DOHH2 (cell line): ENCODE results near the gene TCEANC.
"Not testable (repeated sequence)": the region's sequence is repeated elsewhere in the genome, so short reads cannot be mapped to it uniquely, and the experiment has no call there.

Source experiments
- H3F3A ChIP-seq: fragments of 200-600 bp; sonication (generic), shearing (Covaris generic); 2 replicates; pipeline ENCODE4 v1.6.0; 2016; ENCODE audit warnings: antibody characterized with exemption, mild to moderate bottlenecking; ENCODE audit not compliant: control insufficient read depth, insufficient read depth
- H3K27ac ChIP-seq: fragments of 200-600 bp; sonication (generic); 2 replicates; pipeline ENCODE4 v1.5.1; 2014; ENCODE audit warnings: low read depth, mild to moderate bottlenecking, low read length, moderate library complexity
- H3K27me3 ChIP-seq: fragments of 200-600 bp; sonication (generic); 2 replicates; pipeline ENCODE4 v1.6.1; 2014; ENCODE audit warnings: mild to moderate bottlenecking, low read length, mixed read lengths; ENCODE audit not compliant: control insufficient read depth
- H3K36me3 ChIP-seq: fragments of 200-600 bp; sonication (generic); 2 replicates; pipeline ENCODE4 v1.6.1; 2014; ENCODE audit warnings: mild to moderate bottlenecking, low read length, moderate library complexity, mixed read lengths; ENCODE audit not compliant: control insufficient read depth
- H3K4me1 ChIP-seq: fragments of 200-600 bp; sonication (generic); 2 replicates; pipeline ENCODE4 v1.6.1; 2014; ENCODE audit warnings: mild to moderate bottlenecking, low read length, mixed read lengths; ENCODE audit not compliant: control insufficient read depth
- H3K4me2 ChIP-seq: fragments of 200-600 bp; sonication (generic); 2 replicates; pipeline ENCODE4 v1.6.0; 2014; ENCODE audit warnings: mild to moderate bottlenecking, low read length, moderate library complexity
- H3K4me3 ChIP-seq: fragments of 200-600 bp; sonication (generic); 2 replicates; pipeline ENCODE4 v1.5.1; 2014; ENCODE audit warnings: mild to moderate bottlenecking, low read length, mixed read lengths
- H3K79me2 ChIP-seq: fragments of 200-600 bp; sonication (generic); 2 replicates; pipeline ENCODE4 v1.6.1; 2014; ENCODE audit warnings: mild to moderate bottlenecking, low read length, mixed read lengths; ENCODE audit not compliant: control insufficient read depth
- H3K9me2 ChIP-seq: fragments of 200-600 bp; sonication (generic); replicated peaks from 2 replicates; pipeline ENCODE4 v1.6.1; 2014; ENCODE audit warnings: mild to moderate bottlenecking, low read length, mixed read lengths; ENCODE audit not compliant: control insufficient read depth
- H3K9me3 ChIP-seq: fragments of 200-600 bp; sonication (generic); 2 replicates; pipeline ENCODE4 v1.6.1; 2014; ENCODE audit warnings: antibody characterized with exemption, low read length, mixed read lengths; ENCODE audit not compliant: control insufficient read depth, insufficient read depth
- H4K20me1 ChIP-seq: fragments of 200-600 bp; sonication (generic); 2 replicates; pipeline ENCODE4 v1.6.0; 2014; ENCODE audit warnings: low read depth, mild to moderate bottlenecking, antibody characterized with exemption, low read length, moderate library complexity; ENCODE audit not compliant: control insufficient read depth, insufficient read depth
- CTCF ChIP-seq: fragments of 200-600 bp; sonication (generic); IDR thresholded peaks from one replicate; pipeline ENCODE4 v1.5.1; 2014; ENCODE audit warnings: antibody characterized with exemption, mild to moderate bottlenecking, low read depth, low read length; ENCODE audit not compliant: poor library complexity, severe bottlenecking
- EZH2phosphoT487 ChIP-seq: fragments of 200-600 bp; sonication (generic); IDR thresholded peaks from 2 replicates; pipeline ENCODE4 v1.6.1; 2017; ENCODE audit warnings: borderline replicate concordance, mild to moderate bottlenecking, antibody characterized with exemption, low read length, moderate library complexity, mixed read lengths

Gene TCEANC

GRCh38 chrX:13647709-13648212 lies 5.2 kb upstream of the TCEANC start:
- Histone ChIP-seq H3K9me2 (no peaks in the 10 kb centered on the region), H3K27me3 (no peaks in the 10 kb centered on the region), H3K27ac (no peak overlapping the region), H3K4me2 (no peak overlapping the region), H3K4me1 (peaks cover 6% of the 10 kb centered on the region), H3K36me3 (no peaks in the 10 kb centered on the region), H3K4me3 (no peak overlapping the region), H4K20me1 (no peaks in the 10 kb centered on the region), H3K9me3 (no peaks in the 10 kb centered on the region), H3F3A (no peaks in the 10 kb centered on the region), H3K79me2 (no peaks in the 10 kb centered on the region)
- TF ChIP-seq CTCF (no peak), EZH2phosphoT487 (no peak)

GRCh38 chrX:13648336-13648735 lies 4.6 kb upstream of the TCEANC start:
- not testable (repeated sequence) for H3K9me3 ChIP-seq, H3K9me2 ChIP-seq, H3K27ac ChIP-seq, H3K4me3 ChIP-seq, H3K79me2 ChIP-seq, H3K4me1 ChIP-seq, H3K4me2 ChIP-seq, H3K27me3 ChIP-seq, H4K20me1 ChIP-seq, H3K36me3 ChIP-seq, H3F3A ChIP-seq

GRCh38 chrX:13649838-13650237 lies 3.1 kb upstream of the TCEANC start:
- Histone ChIP-seq H3K4me2 (no peak overlapping the region), H3K79me2 (peaks cover 15% of the 10 kb centered on the region), H3K36me3 (no peaks in the 10 kb centered on the region), H3F3A (no peaks in the 10 kb centered on the region), H4K20me1 (no peaks in the 10 kb centered on the region), H3K27me3 (no peaks in the 10 kb centered on the region), H3K27ac (no peak overlapping the region), H3K4me1 (peaks cover 17% of the 10 kb centered on the region), H3K4me3 (no peak overlapping the region), H3K9me2 (no peaks in the 10 kb centered on the region), H3K9me3 (no peaks in the 10 kb centered on the region)
- TF ChIP-seq CTCF (no peak), EZH2phosphoT487 (no peak)

GRCh38 chrX:13650318-13650717 lies 2.6 kb upstream of the TCEANC start:
- Histone ChIP-seq H3K9me3 (no peaks in the 10 kb centered on the region), H3K36me3 (no peaks in the 10 kb centered on the region), H3K4me1 (peaks cover 22% of the 10 kb centered on the region), H4K20me1 (no peaks in the 10 kb centered on the region), H3K9me2 (no peaks in the 10 kb centered on the region), H3F3A (no peaks in the 10 kb centered on the region), H3K27ac (no peak overlapping the region), H3K79me2 (peaks cover 19% of the 10 kb centered on the region), H3K27me3 (no peaks in the 10 kb centered on the region), H3K4me3 (no peak overlapping the region), H3K4me2 (no peak overlapping the region)
- TF ChIP-seq CTCF (no peak), EZH2phosphoT487 (no peak)
